HG03378 (cell line): ENCODE data around the gene HBE1.

Source experiments
- ATAC-seq: cut with Tn5 transposase; IDR thresholded peaks from one replicate; pipeline ENCODE4 v1.9.1; 2021; ENCODE audit warnings: mild to moderate bottlenecking, moderate library complexity; ENCODE audit not compliant: unreplicated experiment

The HBE1 gene

GRCh38 chr11:5286351-5286750, 16.6 kb upstream of the HBE1 start:
- no peak for ATAC-seq

GRCh38 chr11:5285703-5286340, 16.1 kb upstream of the HBE1 start:
- no peak for ATAC-seq

- ATAC-seq = no peak
Observed at GRCh38 chr11:5284637-5285036, 14.9 kb upstream of the HBE1 start.

- no peak for ATAC-seq
Observed at GRCh38 chr11:5283882-5284281, 14.1 kb upstream of the HBE1 start.

- ATAC-seq = no peak
Observed at GRCh38 chr11:5283086-5283485, 13.3 kb upstream of the HBE1 start.

GRCh38 chr11:5282628-5283027, 12.9 kb upstream of the HBE1 start:
- no peak for ATAC-seq

- no peak for ATAC-seq
Observed at GRCh38 chr11:5281596-5281995, 11.9 kb upstream of the HBE1 start.

- ATAC-seq = peak; percentile 91
Observed at GRCh38 chr11:5280582-5281102, 10.9 kb upstream of the HBE1 start.

- no peak for ATAC-seq
Observed at GRCh38 chr11:5279471-5280090, 9.8 kb upstream of the HBE1 start.

GRCh38 chr11:5277807-5278382, 8.2 kb upstream of the HBE1 start:
- peak; percentile 67 for ATAC-seq

GRCh38 chr11:5276697-5277096, 7.0 kb upstream of the HBE1 start:
- no peak for ATAC-seq

- ATAC-seq = no peak
Observed at GRCh38 chr11:5275369-5276110, 5.8 kb upstream of the HBE1 start.

- no peak for ATAC-seq
Observed at GRCh38 chr11:5274395-5274794, 4.7 kb upstream of the HBE1 start.

- ATAC-seq = no peak
Observed at GRCh38 chr11:5272395-5273017, 2.8 kb upstream of the HBE1 start.

GRCh38 chr11:5267033-5267563, 2.6 kb downstream of the HBE1 start:
- no peak for ATAC-seq

GRCh38 chr11:5266609-5267008, 3.1 kb downstream of the HBE1 start:
- ATAC-seq = no peak

GRCh38 chr11:5265832-5266231, 3.9 kb downstream of the HBE1 start:
- ATAC-seq = no peak

- no peak for ATAC-seq
Observed at GRCh38 chr11:5258543-5259262, 11.0 kb downstream of the HBE1 start.

- ATAC-seq = no peak
Observed at GRCh38 chr11:5257296-5257695, 12.4 kb downstream of the HBE1 start.
